ENCODE data around the gene CD82. TPM values are rescaled to one million over a fixed set of nuclear protein-coding genes. Genes with fewer than 3 reads are reported as not detected.
A peak's percentile ranks its signal among the peaks of the same experiment; 100 is the strongest.

CD82 gene
- total RNA-seq, 3 donors from 2014 or later = 12.0 to 40.4 (median 38.0) TPM

DNA sequence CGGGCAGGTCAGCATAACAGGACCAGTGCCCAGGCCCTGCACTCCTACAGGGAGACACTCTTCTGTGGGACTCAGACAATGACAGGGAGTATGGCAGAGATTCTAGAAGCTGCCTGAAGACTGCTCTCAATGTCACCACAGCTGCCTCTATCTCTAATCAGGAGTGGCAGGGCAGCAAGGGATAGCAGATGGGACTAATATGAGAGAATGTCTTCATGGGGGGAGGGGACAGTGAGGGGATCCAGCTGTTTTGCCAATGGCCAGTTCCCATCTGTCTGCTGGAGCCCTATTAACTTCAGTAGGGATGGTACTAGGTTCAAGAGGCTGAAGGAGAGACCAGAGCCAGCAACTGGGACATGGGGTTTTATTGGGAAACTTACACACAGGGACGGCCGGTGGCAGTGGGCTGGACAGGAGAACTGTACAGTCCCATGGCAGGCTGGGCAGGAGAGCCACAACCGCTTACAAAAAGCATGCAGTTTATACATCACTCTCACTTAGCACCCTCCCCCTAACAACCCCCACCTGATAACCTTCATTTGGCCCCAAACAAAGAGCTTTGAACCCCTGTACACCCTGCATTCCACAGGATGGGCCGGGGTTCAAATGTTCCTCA lies 2.5 kb upstream of the CD82 start:
- Histone ChIP-seq H3K9me3 (no peaks in the 10 kb centered on the region), H3K4me3 (no peak overlapping the region), H3K27me3 (no peaks in the 10 kb centered on the region), H3K36me3 (no peaks in the 10 kb centered on the region), H3K4me1 (peaks cover 7 to 16% of the 10 kb centered on the region in 2 donors), H3K27ac (peak overlapping the region; percentile 98 to 99)
- TF ChIP-seq CTCF (IDR thresholded peaks at IDR 0.05) = no peak
- TF ChIP-seq POLR2AphosphoS5 (IDR thresholded peaks at IDR 0.05) = no peak
- no peak for TF ChIP-seq POLR2A (IDR thresholded peaks at IDR 0.05)
- intact Hi-C loops (cut with DNase I; ENCODE audit: low total_unique reads) = no loop called here
- DNase-seq (ENCODE audit: low spot score in 2 of 2) = no peak

- no peaks in the 10 kb centered on the region for H3K9me3 ChIP-seq
- no peaks in the 10 kb centered on the region for H3K27me3 ChIP-seq
- intact Hi-C loops (cut with DNase I; ENCODE audit: low total_unique reads) = no loop called here
- peak overlapping the region; percentile 98 to 99 for H3K27ac ChIP-seq
- H3K36me3 ChIP-seq = no peaks in the 10 kb centered on the region
- peaks cover 9 to 17% of the 10 kb centered on the region in 2 donors for H3K4me1 ChIP-seq
- TF ChIP-seq POLR2A (IDR thresholded peaks at IDR 0.05) (no peak), POLR2AphosphoS5 (IDR thresholded peaks at IDR 0.05) (no peak), CTCF (IDR thresholded peaks at IDR 0.05) (no peak)
- peak overlapping the region in 1 of 3 donors; percentile 82 for H3K4me3 ChIP-seq
- no peak for DNase-seq (ENCODE audit: low spot score in 2 of 2)
Measured at GRCh38 chr11:44563711-44564110, 1.8 kb upstream of the CD82 start.

DNA sequence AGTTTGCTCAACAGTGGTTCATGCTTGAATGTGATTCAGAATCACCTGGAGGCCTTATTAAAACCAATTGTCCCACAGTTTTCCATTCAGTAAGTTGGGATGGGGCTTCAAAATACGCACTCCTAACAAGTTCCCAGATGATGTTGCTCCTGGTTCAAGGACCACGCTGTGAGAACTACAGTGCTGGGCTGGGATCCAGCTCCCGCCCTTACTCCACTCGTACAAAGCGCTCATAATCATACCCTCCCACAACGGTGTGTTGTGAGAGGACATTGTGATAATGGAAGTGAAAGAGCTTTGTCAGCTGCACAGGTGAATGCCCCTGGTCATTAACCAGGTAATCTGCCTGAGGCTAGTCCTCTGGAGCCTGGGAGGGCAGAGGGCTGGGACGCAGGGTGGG lies 1.3 kb upstream of the CD82 start:
- H3K36me3 ChIP-seq = no peaks in the 10 kb centered on the region
- DNase-seq (ENCODE audit: low spot score in 2 of 2) = peak in 1 of 2 donors; percentile 47
- H3K4me3 ChIP-seq = peak overlapping the region; percentile 46 to 82 (median 69)
- TF ChIP-seq CTCF (IDR thresholded peaks at IDR 0.05) (no peak), POLR2AphosphoS5 (IDR thresholded peaks at IDR 0.05) (no peak), POLR2A (IDR thresholded peaks at IDR 0.05) (no peak)
- intact Hi-C loops (cut with DNase I; ENCODE audit: low total_unique reads) = no loop called here
- peak overlapping the region; percentile 98 to 99 for H3K27ac ChIP-seq
- peaks cover 13 to 21% of the 10 kb centered on the region in 2 donors for H3K4me1 ChIP-seq
- H3K9me3 ChIP-seq = no peaks in the 10 kb centered on the region
- no peaks in the 10 kb centered on the region for H3K27me3 ChIP-seq

DNA sequence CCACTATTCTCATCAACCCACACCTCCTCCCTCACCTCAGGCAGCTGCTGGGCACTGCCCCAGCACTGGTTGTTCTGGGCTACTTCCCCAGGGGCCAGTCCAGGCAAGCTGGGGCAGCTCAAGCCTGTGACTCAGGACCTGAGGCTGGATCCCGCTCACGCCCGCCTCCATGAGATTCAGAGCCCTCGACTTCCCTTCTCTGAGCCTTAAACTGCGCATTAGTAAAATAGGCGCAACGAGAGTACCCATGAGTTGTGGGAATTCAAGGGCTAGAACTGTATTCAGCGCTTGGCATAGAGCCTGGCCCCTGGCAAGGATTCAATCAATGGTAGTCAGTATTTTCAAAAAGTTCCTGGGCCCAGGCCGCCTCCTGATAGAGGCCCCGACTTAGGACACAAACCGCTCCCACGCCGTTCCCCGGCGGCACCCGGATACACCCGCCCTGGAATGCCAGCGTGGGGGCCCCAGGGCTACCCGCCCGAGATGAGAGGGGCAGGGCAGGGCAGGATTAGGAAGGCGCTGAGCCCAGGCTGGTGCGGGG lies 723 bp upstream of the CD82 start:
- peak; percentile 83 to 93 for DNase-seq (ENCODE audit: low spot score in 2 of 2)
- H3K27me3 ChIP-seq = no peaks in the 10 kb centered on the region
- TF ChIP-seq CTCF (IDR thresholded peaks at IDR 0.05) (no peak), POLR2A (IDR thresholded peaks at IDR 0.05) (peak; percentile 86), POLR2AphosphoS5 (IDR thresholded peaks at IDR 0.05) (peak; percentile 63 to 91 (median 84))
- H3K27ac ChIP-seq = peak overlapping the region; percentile 98 to 99
- peak overlapping the region; percentile 46 to 82 (median 69) for H3K4me3 ChIP-seq
- peaks cover 13 to 27% of the 10 kb centered on the region in 2 donors for H3K4me1 ChIP-seq
- intact Hi-C loops (cut with DNase I; ENCODE audit: low total_unique reads) = no loop called here
- no peaks in the 10 kb centered on the region for H3K36me3 ChIP-seq
- H3K9me3 ChIP-seq = no peaks in the 10 kb centered on the region

Data from breast epithelium (tissue), 4 donors.